Endothelial cell of umbilical vein (primary cell): Measurements from ENCODE around the gene ZNF423.

ENCODE experiments used
- CTCF ChIP-seq, 2 donors: IDR thresholded peaks; 1 replicate in 1 of 2; 2 replicates in 1 of 2; pipeline ENCODE4 v1.5.1; 2011; ENCODE audit warnings: low read length in 2 of 2, mild to moderate bottlenecking in 2 of 2, moderate library complexity in 2 of 2, control low read depth in 1 of 2, inconsistent platforms in 1 of 2, low read depth in 1 of 2; ENCODE audit not compliant: insufficient read depth in 1 of 2; ENCODE audit errors: extremely low read depth in 1 of 2
- POLR2AphosphoS5 ChIP-seq: IDR thresholded peaks from 2 replicates; pipeline ENCODE4 v1.6.1; 2012; ENCODE audit warnings: low read depth, mild to moderate bottlenecking, control low read depth, low read length, moderate library complexity; ENCODE audit not compliant: insufficient read depth

DNA sequence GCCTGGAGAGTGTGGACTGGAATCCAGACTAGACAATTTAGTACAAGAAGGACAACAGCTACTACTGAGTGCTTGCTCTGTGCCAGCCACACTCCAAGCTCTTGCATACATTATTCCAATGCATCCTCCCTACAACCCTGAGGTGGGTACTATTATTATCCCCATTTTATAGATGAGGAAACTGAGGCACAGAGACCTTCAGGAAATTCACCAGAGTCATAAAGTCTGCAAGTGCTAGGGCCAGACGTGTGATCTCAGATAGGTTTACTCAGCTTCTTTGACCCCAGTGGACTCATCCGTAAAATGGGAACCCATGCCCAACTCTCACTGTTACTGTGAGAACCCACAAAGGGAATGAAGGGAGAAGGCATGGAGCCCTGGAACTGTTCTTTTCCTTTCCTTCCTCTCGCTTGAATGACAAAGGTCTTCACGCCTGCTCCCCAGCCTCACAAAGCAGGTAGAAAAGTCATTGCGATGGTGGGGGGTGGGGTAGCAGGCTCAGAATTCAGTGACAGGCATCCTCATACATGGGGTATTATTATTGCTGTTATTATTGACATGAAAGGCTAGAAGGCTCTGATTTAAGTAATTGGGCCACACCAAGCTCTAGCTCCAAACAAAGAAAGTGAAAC lies 160.0 kb downstream of the ZNF423 start:
- TF ChIP-seq POLR2AphosphoS5 (no peak), CTCF (IDR thresholded peaks at IDR 0.05; ENCODE audit: extremely low read depth in 1 of 2, insufficient read depth in 1 of 2, low read depth in 1 of 2, low read length in 2 of 2) (no peak)
